GM18505 (cell line): ENCODE results near the gene KANK4.

Source experiments
- ATAC-seq: cut with Tn5 transposase; IDR thresholded peaks from one replicate; pipeline ENCODE4 v1.9.1; 2021; ENCODE audit not compliant: unreplicated experiment
- POLR2A ChIP-seq: IDR thresholded peaks from 4 replicates; pipeline ENCODE4 v1.6.1; 2011; ENCODE audit warnings: borderline replicate concordance; ENCODE audit not compliant: insufficient read depth, insufficient read length; ENCODE audit errors: extremely low read depth

Gene KANK4

DNA sequence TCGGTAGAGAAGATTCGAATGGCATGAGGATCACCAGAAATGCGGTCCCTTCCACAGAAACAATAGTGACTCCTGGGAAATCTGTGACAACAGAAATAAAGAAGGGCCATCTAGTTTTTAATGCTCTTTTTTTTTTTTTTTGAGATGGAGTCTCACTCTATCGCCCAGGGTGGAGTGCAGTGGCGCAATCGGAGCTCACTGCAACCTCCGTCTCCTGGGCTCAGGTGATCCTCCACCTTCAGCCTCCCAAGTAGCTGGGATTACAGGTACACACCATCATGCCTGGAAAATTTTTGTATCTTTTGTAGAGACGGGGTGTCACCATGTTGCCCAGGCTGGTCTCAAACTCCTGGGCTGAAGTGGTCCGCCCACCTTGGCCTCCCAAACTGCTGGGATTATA is 80.7 kb downstream of the KANK4 start:
- no peak for TF ChIP-seq POLR2A
- ATAC-seq: no peak

DNA sequence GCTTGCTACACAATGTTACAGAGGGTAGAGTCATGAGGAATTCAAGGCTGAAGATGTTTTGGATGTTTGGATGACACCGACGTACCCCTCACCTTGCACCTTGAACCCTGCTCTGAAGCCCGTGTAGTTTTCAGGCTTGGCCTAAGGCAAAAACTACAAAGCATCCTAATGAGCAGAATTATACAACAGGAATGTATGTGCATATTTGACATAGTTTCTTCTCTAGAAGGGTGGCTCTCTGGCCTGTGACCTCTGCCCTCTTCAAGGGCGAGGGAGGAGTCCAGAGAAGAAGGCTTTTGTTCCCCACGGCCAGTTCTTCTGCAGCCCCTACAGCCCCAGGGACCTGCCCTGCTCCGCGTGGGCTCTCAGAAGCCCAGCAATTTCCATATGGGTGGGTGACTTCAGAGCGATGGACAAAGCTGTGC is 81.3 kb downstream of the KANK4 start:
- ATAC-seq: no peak
- no peak for TF ChIP-seq POLR2A

DNA sequence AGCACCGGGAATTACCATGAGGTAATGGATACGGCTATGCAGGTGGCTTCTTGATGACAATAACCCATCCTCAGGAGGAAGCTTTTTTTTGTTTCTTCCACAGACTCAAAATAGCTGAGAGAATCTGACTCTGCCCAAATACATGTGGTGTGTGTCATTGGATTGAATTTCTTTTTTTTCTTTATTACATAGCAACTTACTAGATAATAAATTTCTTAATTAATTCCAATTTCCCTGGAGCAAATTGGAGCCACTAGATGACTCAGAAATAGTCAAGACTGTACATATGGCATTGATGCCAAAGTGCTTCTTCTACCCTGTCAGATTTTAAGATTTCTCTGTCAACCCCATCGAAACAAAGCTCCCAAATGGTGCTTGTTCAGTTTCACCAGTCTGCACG is 81.9 kb downstream of the KANK4 start:
- no peak for ATAC-seq

DNA sequence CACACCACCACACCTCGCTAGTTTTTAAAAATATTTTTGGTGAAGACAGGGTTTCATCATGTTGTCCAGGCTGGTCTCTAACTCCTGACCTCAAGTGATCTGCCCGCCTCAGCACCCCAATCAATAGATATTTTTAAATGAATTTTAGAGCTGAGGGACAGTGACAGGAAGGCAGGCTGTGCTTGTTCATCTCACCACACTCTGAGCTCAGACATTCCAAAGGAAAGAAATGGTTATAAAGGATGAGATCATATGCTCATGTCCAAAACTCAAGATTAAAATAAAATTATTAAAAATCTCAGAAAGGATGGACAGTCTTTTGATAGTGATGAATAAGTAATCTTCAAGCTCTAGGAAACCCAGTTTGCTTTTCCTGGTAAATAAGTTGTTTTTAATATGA is 83.7 kb downstream of the KANK4 start:
- ATAC-seq: no peak
- no peak for TF ChIP-seq POLR2A

More for the DNA sequence above, 81.9 kb downstream of the KANK4 start:
- no peak for TF ChIP-seq POLR2A

DNA sequence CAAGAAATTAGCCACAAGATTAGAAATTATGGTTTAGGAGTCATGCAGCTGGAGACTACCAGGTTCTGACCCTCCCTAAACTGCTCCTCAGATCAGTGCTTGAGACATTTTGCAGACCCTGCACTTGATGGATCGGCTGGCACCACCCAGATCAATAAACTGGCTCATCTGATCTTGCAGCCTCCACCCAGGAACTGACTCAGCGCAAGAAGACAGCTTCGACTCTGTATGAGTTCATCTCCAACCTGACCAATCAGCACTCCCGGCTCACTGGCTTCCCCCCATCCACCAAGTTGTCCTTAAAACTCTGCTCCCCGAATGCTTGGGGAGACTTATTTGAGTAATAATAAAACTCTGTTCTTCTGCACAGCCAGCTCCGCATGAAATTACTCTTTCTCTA is 84.5 kb downstream of the KANK4 start:
- no peak for TF ChIP-seq POLR2A
- no peak for ATAC-seq

DNA sequence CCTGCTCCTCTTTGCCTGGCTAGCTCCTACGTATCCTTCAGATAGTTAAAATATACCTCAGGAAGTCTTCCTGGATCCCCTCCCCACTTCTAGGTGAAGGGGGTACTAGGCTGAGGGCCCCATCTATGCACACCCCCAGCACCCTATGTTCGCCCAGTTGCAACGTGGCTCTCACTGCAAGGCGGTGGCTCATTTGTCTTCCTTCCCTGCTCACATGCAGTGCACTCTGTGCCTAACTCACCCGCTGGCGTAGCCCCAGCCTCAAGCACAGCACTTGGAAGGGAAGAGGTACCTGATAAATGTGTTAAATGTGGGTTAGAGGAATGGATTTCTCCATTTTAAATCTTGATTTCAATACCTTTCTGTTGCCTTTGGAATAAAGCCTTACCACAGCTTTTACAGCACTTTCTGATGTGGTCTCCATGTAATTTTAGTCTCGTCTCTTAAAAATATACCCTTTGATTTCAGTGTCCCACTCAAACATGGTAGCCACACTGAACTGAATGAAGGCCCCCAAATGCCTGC is 85.2 kb downstream of the KANK4 start:
- ATAC-seq: no peak
- TF ChIP-seq POLR2A: no peak

DNA sequence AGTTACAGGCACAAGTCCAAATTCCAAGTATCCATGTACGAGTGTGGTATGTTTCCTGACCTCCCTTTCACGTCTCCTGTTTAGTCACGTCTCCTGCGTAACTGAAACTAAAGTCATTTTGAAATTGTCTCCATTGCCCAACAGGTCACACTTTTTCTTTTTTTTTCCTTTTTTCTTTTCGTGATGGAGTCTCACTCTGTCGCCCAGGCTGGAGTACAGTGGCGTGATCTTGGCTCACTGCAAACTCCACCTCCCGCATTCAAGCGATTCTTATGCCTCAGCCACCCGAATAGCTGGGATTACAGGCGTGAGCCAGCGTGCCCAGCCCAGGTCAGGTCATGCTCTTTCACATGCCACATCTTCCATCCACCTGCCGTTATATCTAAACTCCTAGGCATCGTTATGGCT is 86.4 kb downstream of the KANK4 start:
- TF ChIP-seq POLR2A: no peak

DNA sequence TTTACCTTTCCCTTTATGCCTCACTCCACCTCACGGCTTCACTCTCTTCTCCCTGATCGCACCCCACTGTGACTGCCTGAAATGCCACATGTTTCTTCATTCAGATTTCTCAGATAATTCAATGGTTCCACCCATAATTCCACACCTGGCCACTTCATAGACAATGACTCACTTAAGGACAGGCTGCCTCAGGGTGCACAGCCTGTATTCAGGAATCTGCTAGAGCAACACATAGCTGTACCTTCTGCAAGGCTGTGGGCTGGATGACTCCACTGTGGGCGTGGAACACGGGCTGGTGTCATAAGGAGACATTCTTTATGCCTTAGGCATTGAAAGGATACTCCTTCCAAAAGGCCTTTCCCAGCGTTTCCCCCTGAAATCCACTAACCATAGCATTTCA is 88.5 kb downstream of the KANK4 start:
- no peak for TF ChIP-seq POLR2A
- ATAC-seq: no peak

More for the DNA sequence above, 86.4 kb downstream of the KANK4 start:
- no peak for ATAC-seq

DNA sequence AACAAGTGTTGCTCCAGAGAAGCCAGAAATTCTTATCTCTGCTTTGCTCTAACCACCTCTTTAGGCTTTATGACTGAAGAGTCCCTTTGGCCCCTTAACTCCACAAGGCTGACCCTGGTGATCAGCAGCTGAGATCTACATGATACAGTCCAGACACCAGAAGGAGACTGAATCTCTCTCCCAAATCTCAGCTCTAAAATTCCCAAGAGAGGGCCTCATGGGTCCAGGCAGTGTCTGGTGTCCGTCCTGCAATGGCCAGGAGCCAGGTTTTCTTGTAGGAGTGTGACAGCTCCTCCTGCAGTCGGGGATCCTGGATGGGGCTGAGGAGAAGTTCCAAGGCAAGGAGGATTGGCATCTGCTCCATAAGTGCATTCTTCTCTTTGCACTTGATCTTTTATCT is 89.3 kb downstream of the KANK4 start:
- ATAC-seq: no peak
- TF ChIP-seq POLR2A: no peak

DNA sequence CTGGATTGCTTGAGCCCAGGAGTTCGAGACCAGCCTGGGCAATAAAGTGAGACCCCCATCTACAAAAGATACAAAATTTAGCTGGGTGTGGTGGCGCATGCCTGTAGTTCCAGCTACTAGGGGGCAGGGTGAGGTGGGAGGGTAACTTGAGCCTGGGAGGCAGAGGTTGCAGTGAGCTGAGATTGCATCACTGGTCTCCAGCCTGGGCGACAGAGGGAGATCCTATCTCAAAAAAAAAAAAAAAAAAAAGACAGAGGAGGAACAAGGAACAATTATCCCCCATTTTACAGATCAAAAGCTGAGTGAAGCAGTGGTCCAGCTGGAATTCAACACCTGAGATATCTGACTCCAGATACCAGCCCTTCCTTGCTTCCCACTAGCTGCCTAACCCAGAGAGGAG is 89.8 kb downstream of the KANK4 start:
- TF ChIP-seq POLR2A: no peak
- ATAC-seq: no peak

DNA sequence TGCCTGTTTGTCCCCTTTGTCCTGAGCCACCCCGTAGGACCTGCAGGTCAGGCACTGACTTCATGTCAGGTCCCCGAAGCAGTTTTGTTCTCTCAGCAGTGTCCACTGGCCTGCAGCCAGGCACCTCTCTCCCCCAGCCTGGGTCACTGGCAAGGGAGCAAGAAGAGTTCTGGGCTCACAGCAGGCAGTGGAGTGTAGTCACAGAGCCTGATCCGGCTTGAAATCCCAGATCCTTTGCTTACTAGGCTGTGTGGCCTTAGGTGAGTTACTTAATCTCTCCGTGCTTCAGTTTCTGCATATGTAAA is 90.4 kb downstream of the KANK4 start:
- no peak for TF ChIP-seq POLR2A
- ATAC-seq: no peak

DNA sequence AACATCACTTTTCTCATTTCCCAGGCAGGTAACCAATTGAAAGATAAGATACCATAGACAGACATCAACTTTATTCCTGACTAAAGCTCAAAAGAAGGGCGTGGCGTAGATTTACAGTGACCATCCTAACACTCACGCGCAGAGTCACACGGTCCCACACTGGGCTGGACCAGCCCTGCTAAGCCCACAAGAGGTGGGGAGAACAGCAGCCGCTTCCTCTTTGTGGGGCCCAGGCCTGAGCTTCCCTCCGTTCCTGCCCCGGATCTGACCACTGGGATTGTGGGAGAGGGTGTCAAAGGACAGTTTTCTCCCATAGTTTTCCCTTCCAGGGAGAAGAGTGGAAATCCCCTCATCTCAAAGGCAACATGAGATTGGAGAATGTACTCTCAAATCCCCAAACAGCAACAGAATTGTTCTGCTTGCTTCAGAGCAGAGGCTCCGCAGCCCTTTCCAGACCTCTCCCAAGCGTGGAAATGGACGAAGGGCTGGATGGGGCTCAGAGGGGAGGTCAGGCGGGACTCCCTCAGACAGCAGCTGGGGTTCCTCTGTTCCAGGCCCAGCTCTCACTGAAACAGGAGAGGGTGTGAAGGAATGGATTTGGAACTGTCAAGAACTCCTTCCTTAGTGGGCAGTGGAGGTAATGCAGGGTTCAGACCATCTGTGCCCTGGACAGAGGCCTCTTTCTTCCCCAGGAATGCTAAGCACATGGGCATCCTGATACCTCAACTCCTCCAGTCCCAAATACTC is 90.9 kb downstream of the KANK4 start:
- TF ChIP-seq POLR2A: no peak
- no peak for ATAC-seq

DNA sequence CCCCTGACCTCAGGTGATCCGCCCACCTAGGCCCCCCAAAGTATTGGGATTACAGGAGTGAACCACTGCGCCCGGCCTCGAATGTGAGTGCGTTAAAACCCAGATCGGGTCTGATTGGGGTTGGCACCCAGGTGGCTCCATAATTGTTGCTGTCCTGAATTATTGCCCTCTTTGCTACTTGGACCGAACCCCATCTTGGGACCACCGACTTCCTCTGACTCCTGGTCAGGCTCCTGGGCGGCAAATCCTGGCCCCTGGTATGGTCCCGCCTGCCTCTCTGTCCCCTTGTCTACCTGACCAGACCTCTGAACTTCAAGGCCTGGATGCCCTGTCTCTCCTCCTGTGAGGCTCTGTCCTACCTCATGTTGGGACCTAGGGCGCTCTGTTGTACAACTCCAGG is 91.7 kb downstream of the KANK4 start:
- ATAC-seq: no peak

DNA sequence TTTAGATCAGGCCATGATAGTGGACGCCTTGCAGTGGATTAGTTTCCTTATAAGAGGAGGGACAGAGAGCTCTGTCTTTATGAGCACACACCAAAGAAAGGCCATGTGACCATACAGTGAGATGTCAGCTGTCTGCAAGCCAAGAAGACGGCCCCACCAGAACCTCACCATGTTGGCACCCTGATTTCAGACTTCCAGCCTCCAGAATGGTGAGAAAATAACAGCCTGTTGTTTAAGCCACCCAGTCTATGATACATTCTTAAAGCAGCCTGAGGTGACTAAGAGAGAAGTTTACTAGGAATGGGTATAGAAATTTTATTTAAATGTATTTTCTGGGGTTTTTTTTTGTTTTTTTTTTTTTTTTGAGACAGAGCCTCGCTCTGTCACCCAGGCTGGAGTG is 95.1 kb downstream of the KANK4 start:
- ATAC-seq: no peak

More for the DNA sequence above, 91.7 kb downstream of the KANK4 start:
- TF ChIP-seq POLR2A: no peak

More for the DNA sequence above, 95.1 kb downstream of the KANK4 start:
- no peak for TF ChIP-seq POLR2A
